Right lobe of liver (tissue), 6 donors: ENCODE data around the gene CRYBG3. TPM values are rescaled to one million over a fixed set of nuclear protein-coding genes. Genes with fewer than 3 reads are reported as not detected.

Experiments
- ATAC-seq, 4 donors: fragments of 200-7000 bp; cut with Tn5 transposase; one replicate each; pipeline ENCODE4 v1.9.1; 2020; ENCODE audit warnings: mild to moderate bottlenecking in 4 of 4, moderate library complexity in 4 of 4
- DNase-seq, 3 donors: peaks; one replicate each; pipeline ENCODE4 v3.0.0-alpha.2; 2020
- H3K27ac ChIP-seq, 3 donors: fragments of 200-600 bp; one replicate each; pipeline ENCODE4 v1.8.0; 2022
- H3K27me3 ChIP-seq, 2 donors: fragments of 200-600 bp; one replicate each; pipeline ENCODE4 v1.8.0; 2022
- H3K36me3 ChIP-seq, 4 donors: fragments of 200-600 bp; sonication (generic) in 1 of 4; one replicate each; pipeline versions ENCODE4 v1.5.1 to v1.8.0; 2017 to 2022; ENCODE audit warnings: control low read depth in 1 of 4
- H3K4me1 ChIP-seq, 4 donors: fragments of 200-600 bp; sonication (generic) in 1 of 4; one replicate each; pipeline versions ENCODE4 v1.5.1 to v1.8.0; 2017 to 2022; ENCODE audit warnings: control low read depth in 1 of 4
- H3K4me3 ChIP-seq, 3 donors: fragments of 200-600 bp; one replicate each; pipeline ENCODE4 v1.8.0; 2022
- H3K9me3 ChIP-seq, 4 donors: fragments of 200-600 bp; sonication (generic) in 1 of 4; one replicate each; pipeline versions ENCODE4 v1.5.1 to v1.8.0; 2017 to 2022; ENCODE audit warnings: control low read depth in 1 of 4
- CTCF ChIP-seq, 4 donors: fragments of 200-600 bp in 3 of 4; fragments of 450-650 bp in 1 of 4; IDR thresholded peaks; one replicate each; pipeline versions ENCODE4 v1.5.1 to v1.8.0; 2016 to 2022; ENCODE audit warnings: antibody characterized with exemption in 4 of 4, mild to moderate bottlenecking in 2 of 4
- POLR2A ChIP-seq: fragments of 450-650 bp; IDR thresholded peaks from one replicate; pipeline ENCODE4 v1.6.1; 2017; ENCODE audit warnings: antibody characterized with exemption, mild to moderate bottlenecking
- WGBS: methylation state at CpG from one replicate; pipeline ENCODE4 v1.1.6; 2018; ENCODE audit warnings: low coverage, low lambda C conversion rate; ENCODE audit not compliant: insufficient coverage; ENCODE audit errors: missing lambda C conversion rate; 5-methylcytosine and 5-hydroxymethylcytosine counted together
- intact Hi-C, 2 donors: fragments of 100-400 bp; cut with DNase I; formaldehyde crosslinking; loops; one replicate each; pipeline versions ENCODE4 v1.11.2 to v1.14.1; 2022
- total RNA-seq, 6 experiments: library from RNA; depleted of rRNA in 2 of 6; stranded (reverse); fragments of >200 nt in 2 of 6; fragmentation: NEBNext Ultra II Directional in 3 of 6; extraction: Animal tissue kit (Norgen Biotek cat#: 25700) in 3 of 6; gene quantifications; one replicate each; pipeline versions ENCODE4 v1.1.0 to v1.2.4, GENCODE V29; 2016 to 2023
- donor health status: DM: no; HTN: yes; CAD: no.
- donor health status: DM: no; HTN: no; CAD: no.
- donor health status: DM: no; HTN: no; CAD: no.
- donor health status: DM: no; HTN: yes; CAD: no.
- donor health status: DM: no; HTN: yes; CAD: no.

CRYBG3 gene
- total RNA-seq, 6 experiments from 2014 or later: 4.7 to 10.2 (median 5.0) TPM

DNA sequence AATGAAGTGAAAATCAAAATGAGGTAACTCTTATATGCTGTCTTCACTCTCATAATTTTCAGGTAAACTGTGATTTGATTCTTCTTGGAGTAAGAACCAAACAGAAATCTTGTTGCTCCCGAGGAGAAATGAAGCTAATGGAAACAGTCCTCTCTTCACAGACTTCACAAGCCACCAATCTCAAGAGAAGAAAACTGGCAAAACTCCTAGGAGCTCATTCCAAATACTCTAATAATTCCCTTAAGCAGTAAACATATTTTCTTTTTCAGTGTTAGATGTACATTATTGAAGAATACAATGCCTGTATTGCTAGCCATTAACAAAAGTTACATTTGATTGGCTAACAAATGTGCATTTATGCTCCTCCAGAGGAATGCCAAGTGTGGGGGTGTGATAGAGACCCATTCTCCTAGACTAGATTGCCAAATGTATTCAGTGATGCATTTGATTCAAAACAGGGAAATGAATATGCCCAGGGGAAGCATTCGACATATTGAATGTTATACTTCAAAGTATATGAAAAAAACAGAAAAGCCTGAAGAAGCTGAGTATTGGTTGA is 162.2 kb downstream of the CRYBG3 start:
- TF ChIP-seq POLR2A: no peak
- TF ChIP-seq CTCF (IDR thresholded peaks at IDR 0.05): no peak
- intact Hi-C loops: no loop called here
- H3K27ac ChIP-seq: no peak overlapping the region
- peaks cover 0 to 20% (median 0%) of the 10 kb centered on the region in 4 donors for H3K4me1 ChIP-seq
- DNase-seq: no peak
- 64% methylated on average over 2 of the region's 2 CpGs for WGBS
- H3K4me3 ChIP-seq: no peak overlapping the region
- no peaks in the 10 kb centered on the region for H3K9me3 ChIP-seq
- H3K36me3 ChIP-seq: no peaks in the 10 kb centered on the region
- H3K27me3 ChIP-seq: no peaks in the 10 kb centered on the region
- ATAC-seq: no peak

DNA sequence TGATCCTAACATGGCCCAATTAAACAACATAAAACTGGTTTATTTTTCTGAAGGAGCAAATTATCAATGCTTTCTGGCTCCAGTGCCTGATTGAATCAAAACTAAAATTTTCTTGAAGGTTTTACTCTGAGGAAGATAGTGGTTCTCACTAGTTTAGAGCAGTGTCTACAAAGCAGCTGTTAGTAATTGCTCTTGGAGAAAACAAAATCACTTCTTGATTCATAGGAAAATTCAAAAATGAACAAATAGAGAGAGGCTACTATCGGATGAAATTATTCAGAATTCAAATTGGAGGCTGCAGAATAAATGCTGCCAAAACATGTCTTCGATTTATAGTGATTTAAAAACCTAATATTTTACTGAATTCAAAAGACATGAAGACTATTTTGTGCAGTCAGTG is 165.5 kb downstream of the CRYBG3 start:
- WGBS: 88% methylated on average over 2 of the region's 2 CpGs
- no peaks in the 10 kb centered on the region for H3K27me3 ChIP-seq
- no peak for DNase-seq
- peaks cover 0 to 8% (median 0%) of the 10 kb centered on the region in 4 donors for H3K4me1 ChIP-seq
- H3K27ac ChIP-seq: no peak overlapping the region
- TF ChIP-seq CTCF (IDR thresholded peaks at IDR 0.05): no peak
- TF ChIP-seq POLR2A: no peak
- no peak overlapping the region for H3K4me3 ChIP-seq
- ATAC-seq: no peak
- no peaks in the 10 kb centered on the region for H3K9me3 ChIP-seq
- no peaks in the 10 kb centered on the region for H3K36me3 ChIP-seq
- intact Hi-C loops: no loop called here

DNA sequence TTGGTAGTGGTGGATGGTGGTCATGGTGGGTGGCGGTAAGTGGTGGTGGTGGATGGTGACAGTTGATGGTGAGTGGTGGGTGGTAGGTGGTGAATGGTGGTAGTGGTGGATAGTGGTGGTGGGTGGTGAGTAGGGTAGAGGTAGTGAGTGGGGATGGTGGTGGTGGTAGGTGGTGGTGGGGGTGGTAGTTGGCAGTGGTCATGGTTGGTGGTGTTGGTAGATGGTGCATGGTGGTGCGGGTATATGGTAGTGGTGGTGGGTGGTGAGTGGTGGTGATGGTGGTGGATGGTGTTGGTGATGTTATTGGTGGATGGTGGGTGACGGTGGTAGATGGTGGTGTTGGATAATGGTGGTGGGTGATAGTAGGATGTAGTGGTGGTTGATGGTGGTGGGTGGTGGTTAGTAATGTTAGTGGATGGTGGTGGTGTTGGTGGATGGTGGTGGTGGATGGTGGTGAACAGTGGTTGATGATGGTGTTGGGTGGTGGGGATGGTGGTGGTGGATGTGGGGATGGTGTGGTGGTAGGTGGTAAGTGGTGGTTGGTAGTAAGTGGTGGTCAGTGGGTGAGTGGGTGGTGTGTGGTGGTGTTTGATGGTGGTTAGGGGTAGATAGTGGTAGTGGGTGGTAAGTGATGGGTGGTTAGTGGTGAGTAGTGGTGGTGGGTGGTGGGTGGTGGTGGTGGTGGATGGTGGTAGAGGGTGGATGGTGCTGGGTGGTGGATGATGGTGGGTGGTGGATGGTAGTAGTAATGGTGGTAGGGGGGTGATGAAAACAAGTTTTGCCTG is 167.2 kb downstream of the CRYBG3 start:
- no peak for DNase-seq
- peaks cover 0 to 12% (median 0%) of the 10 kb centered on the region in 4 donors for H3K4me1 ChIP-seq
- no peaks in the 10 kb centered on the region for H3K9me3 ChIP-seq
- H3K27ac ChIP-seq: no peak overlapping the region
- no peaks in the 10 kb centered on the region for H3K36me3 ChIP-seq
- H3K27me3 ChIP-seq: no peaks in the 10 kb centered on the region
- intact Hi-C loops: no loop called here
- TF ChIP-seq POLR2A (no peak), CTCF (IDR thresholded peaks at IDR 0.05) (no peak)
- H3K4me3 ChIP-seq: no peak overlapping the region
- peak in 1 of 4 donors; percentile 33 for ATAC-seq
- 96% methylated on average over 3 of the region's 3 CpGs for WGBS

- ATAC-seq (no peak), DNase-seq (no peak)
- Histone ChIP-seq H3K4me1 (peaks cover 0 to 25% (median 5%) of the 10 kb centered on the region in 4 donors), H3K4me3 (no peak overlapping the region), H3K36me3 (no peaks in the 10 kb centered on the region), H3K9me3 (no peaks in the 10 kb centered on the region), H3K27me3 (no peaks in the 10 kb centered on the region), H3K27ac (no peak overlapping the region)
- TF ChIP-seq POLR2A: no peak
- 60% methylated on average over 2 of the region's 2 CpGs for WGBS
- intact Hi-C loops: no loop called here
Measured at GRCh38 chr3:97990624-97991292, 168.9 kb downstream of the CRYBG3 start.

DNA sequence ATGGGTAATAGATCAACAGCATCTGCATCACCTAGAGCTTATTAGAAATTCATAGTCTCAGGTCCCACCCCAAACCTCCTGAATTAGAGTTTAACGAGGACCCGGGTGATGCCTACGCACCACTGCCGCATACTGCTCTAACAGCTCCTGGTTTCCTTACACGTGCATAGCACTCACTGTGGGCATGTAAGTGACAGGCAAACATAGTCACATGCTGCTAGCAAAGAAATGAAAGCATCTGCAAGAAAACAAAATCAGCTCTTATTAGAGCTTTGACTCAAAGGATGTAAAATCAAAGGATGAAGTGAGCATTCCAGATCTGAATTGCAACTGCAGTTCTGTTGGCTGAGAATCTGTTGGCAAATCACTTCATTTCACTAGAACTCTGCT is 169.5 kb downstream of the CRYBG3 start:
- Histone ChIP-seq H3K36me3 (no peaks in the 10 kb centered on the region), H3K4me3 (no peak overlapping the region), H3K27ac (no peak overlapping the region), H3K27me3 (no peaks in the 10 kb centered on the region), H3K4me1 (peaks cover 0 to 25% (median 5%) of the 10 kb centered on the region in 4 donors), H3K9me3 (no peaks in the 10 kb centered on the region)
- 69% methylated on average over 5 of the region's 5 CpGs for WGBS
- ATAC-seq (peak in 1 of 4 donors; percentile 14), DNase-seq (no peak)
- intact Hi-C loops: no loop called here
- TF ChIP-seq POLR2A (no peak), CTCF (IDR thresholded peaks at IDR 0.05) (no peak)
